DND-41 (cell line): ENCODE results near the gene CUBN.

Experiments
- EZH2 ChIP-seq: IDR thresholded peaks from 3 replicates; pipeline ENCODE4 v1.6.1; 2012; ENCODE audit warnings: borderline replicate concordance, low read depth, mild to moderate bottlenecking, moderate library complexity, low read length, inconsistent platforms; ENCODE audit not compliant: severe bottlenecking
- TF ChIP-seq, protein P1 (sequence below): IDR thresholded peaks from 2 replicates; pipeline ENCODE4 v1.5.1; 2012; ENCODE audit warnings: borderline replicate concordance, low read length, moderate library complexity, mild to moderate bottlenecking; ENCODE audit not compliant: poor library complexity, severe bottlenecking; ENCODE audit errors: extremely low read depth

DNA sequence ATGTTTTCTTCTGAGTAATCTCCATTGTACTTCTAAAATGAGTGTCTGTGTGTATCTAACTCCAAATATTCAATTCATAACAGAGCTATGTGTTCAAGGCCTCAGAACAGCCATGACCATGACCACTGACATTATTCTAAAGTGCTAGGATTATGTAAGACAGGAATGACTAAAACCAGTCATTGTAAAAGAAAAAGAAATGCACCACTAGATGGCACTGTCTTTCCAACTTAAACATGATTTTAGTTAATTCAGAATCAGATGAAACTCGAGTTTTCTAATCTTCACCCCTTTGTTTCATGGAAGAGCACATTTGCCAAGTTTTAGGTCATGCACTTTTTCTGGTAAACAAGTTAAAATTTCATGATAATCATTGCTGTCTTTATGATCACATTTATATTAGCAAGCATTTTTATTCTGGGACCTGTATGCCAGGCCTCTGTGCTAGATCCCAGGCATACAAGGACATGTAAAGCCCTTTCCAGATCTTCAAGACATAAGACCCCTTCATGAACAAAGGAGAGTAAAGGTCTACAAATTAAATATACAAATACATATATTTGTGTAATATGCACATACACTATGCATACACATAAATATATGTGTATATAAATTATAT, 286.2 kb downstream of the CUBN start:
- TF ChIP-seq, protein P1, sequence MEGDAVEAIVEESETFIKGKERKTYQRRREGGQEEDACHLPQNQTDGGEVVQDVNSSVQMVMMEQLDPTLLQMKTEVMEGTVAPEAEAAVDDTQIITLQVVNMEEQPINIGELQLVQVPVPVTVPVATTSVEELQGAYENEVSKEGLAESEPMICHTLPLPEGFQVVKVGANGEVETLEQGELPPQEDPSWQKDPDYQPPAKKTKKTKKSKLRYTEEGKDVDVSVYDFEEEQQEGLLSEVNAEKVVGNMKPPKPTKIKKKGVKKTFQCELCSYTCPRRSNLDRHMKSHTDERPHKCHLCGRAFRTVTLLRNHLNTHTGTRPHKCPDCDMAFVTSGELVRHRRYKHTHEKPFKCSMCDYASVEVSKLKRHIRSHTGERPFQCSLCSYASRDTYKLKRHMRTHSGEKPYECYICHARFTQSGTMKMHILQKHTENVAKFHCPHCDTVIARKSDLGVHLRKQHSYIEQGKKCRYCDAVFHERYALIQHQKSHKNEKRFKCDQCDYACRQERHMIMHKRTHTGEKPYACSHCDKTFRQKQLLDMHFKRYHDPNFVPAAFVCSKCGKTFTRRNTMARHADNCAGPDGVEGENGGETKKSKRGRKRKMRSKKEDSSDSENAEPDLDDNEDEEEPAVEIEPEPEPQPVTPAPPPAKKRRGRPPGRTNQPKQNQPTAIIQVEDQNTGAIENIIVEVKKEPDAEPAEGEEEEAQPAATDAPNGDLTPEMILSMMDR = peak; percentile 78
- TF ChIP-seq EZH2 = no peak
